Activated CD8-positive, alpha-beta T cell treated with anti-CD3 and anti-CD28 coated beads, Interleukin-2, amount 10 ng/mL, durations not matched to agents 7 days and 5 days (primary cell): ENCODE data around the gene SHOX. TPM values are rescaled to one million over a fixed set of nuclear protein-coding genes. Genes with fewer than 3 reads are reported as not detected.

ENCODE experiments used
- ATAC-seq: fragments of 150-1000 bp; cut with Tn5 transposase; one replicate; pipeline ENCODE4 v1.10.0; 2021; ENCODE audit warnings: moderate library complexity
- CTCF ChIA-PET: fragments of 350-600 bp; sonication (Branson Sonifier 250); formaldehyde crosslinking; loops from one replicate; lab custom pipeline; 2021; ENCODE audit warnings: antibody characterized with exemption; lab: Charles Lee
- POLR2A ChIA-PET: fragments of 350-600 bp; sonication (Branson Sonifier 250); formaldehyde crosslinking; loops from one replicate; lab custom pipeline; 2021; ENCODE audit warnings: antibody characterized with exemption; lab: Charles Lee
- DNase-seq: peaks from one replicate; pipeline ENCODE4 v3.0.0-alpha.2; 2020
- H3K27ac Mint-ChIP-seq: one replicate; pipeline ENCODE4 v1.8.0; 2021; ENCODE audit warnings: mild to moderate bottlenecking, mixed read lengths
- H3K27me3 Mint-ChIP-seq: one replicate; pipeline ENCODE4 v1.8.0; 2021; ENCODE audit warnings: low read depth, mixed read lengths
- H3K36me3 Mint-ChIP-seq: one replicate; pipeline ENCODE4 v1.8.0; 2021; ENCODE audit warnings: low read depth, mixed read lengths
- H3K4me1 Mint-ChIP-seq: one replicate; pipeline ENCODE4 v1.8.0; 2021; ENCODE audit warnings: low read depth, mixed read lengths
- H3K4me3 Mint-ChIP-seq: one replicate; pipeline ENCODE4 v1.8.0; 2021; ENCODE audit warnings: mild to moderate bottlenecking, mixed read lengths
- H3K9me3 Mint-ChIP-seq: one replicate; pipeline ENCODE4 v1.8.0; 2022; ENCODE audit warnings: mixed read lengths; ENCODE audit not compliant: insufficient read depth
- total RNA-seq, 2 experiments: library from RNA; stranded (reverse); gene quantifications; one replicate each; pipeline ENCODE4 v1.2.3, GENCODE V29; 2021

Gene SHOX
- total RNA-seq, 2 experiments from 2014 or later, result not detected

DNA sequence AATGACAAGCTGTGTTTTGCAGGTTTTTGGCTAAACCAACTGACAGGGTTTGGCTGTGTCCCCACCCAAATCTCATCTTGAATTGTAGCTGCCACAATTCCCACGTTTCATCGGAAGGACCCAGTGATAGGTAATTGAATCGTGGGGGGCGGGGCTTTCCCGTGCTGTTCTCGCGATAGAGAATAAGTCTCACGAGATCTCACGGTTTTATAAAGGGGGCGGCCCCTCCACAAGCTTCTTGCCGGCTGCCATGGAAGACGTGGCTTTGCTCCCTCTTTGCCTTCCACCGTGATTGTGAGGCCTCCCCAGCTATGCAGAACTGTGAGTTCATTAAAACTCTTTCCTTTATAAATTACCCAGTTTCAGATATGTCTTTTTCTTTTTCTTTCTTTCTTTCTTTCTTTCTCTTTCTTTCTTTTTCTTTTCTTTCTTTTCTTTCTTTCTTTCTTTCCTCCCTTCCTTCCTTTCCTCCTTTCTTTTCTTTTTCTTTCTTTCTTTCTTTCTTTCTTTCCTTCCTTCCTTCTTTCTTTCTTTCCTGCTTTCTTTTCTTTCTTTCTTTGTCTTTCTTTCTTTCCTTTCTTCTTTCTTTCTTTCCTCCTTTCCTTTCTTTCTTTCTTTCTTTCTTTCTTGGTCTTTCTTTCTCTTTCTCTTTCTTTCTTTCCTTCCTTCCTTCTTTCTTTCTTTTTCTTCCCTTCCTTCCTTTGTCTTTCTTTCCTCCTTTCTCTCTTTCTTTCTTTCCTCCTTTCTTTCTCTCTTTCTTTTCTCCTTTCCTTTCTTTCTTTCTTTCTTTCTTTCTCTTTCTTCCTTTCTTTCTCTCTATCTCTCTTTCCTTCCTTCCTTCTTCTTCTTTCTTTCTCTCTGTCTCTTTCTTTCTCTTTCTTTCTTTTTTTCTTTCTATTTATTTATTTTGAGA is 54.8 kb downstream of the SHOX start:
- ATAC-seq (no peak), DNase-seq (no peak)
- H3K4me1 Mint-ChIP-seq, result no peaks in the 10 kb centered on the region
- no peak overlapping the region for H3K4me3 Mint-ChIP-seq
- POLR2A ChIA-PET, result no interaction called here
- peaks cover 6% of the 10 kb centered on the region for H3K9me3 Mint-ChIP-seq
- CTCF ChIA-PET, result no interaction called here
- no peaks in the 10 kb centered on the region for H3K27me3 Mint-ChIP-seq
- no peaks in the 10 kb centered on the region for H3K36me3 Mint-ChIP-seq
- H3K27ac Mint-ChIP-seq, result no peak overlapping the region

DNA sequence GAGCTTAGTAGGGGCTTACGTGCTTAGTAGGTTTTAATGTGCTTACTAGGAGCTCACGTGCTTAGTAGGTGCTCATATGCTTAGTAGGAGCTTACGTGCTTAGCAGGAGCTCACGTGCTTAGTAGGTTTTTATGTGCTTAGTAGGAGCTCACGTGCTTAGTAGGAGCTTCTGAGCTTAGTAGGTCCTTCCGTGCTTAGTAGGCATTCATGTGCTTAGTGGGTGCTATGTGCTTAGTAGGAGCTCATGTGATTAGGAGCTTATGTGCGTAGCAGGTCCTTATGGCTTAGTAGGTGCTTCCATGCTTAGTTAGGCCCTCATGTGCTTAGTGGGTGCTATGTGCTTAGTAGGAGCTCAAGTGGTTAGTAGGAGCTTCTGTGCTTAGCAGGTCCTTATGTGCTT is 59.4 kb downstream of the SHOX start:
- Mint-ChIP-seq H3K4me1 (no peaks in the 10 kb centered on the region), H3K36me3 (no peaks in the 10 kb centered on the region), H3K4me3 (no peak overlapping the region), H3K27me3 (no peaks in the 10 kb centered on the region), H3K9me3 (peaks cover 11% of the 10 kb centered on the region), H3K27ac (no peak overlapping the region)
- ATAC-seq (no peak), DNase-seq (no peak)
- CTCF ChIA-PET, result no interaction called here
- POLR2A ChIA-PET, result no interaction called here

DNA sequence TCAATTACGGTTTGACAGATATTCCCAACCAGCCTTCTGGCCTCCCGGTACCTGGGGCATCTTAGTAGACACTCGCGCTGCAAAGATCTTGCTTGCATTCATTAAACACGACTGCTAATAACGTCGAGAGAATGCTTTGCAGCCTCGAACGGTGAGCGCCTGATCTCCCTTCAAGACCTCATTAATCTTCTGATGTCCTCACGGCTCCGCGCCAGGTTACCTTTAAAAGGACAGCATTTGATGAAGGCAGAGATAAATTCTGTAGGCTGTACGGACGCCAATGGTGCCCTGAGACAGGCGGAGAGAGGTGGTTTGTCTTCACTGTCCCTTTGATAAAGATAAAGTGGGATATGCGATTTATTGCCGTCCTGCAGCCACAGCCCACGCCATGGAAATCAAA is 64.2 kb downstream of the SHOX start:
- no peak for ATAC-seq
- no peaks in the 10 kb centered on the region for H3K27me3 Mint-ChIP-seq
- H3K4me1 Mint-ChIP-seq, result peaks cover 3% of the 10 kb centered on the region
- peaks cover 5% of the 10 kb centered on the region for H3K9me3 Mint-ChIP-seq
- peaks cover 2% of the 10 kb centered on the region for H3K36me3 Mint-ChIP-seq
- no peak overlapping the region for H3K27ac Mint-ChIP-seq
- ChIA-PET CTCF (no interaction called here), POLR2A (no interaction called here)
- no peak overlapping the region for H3K4me3 Mint-ChIP-seq
- DNase-seq, result no peak

DNA sequence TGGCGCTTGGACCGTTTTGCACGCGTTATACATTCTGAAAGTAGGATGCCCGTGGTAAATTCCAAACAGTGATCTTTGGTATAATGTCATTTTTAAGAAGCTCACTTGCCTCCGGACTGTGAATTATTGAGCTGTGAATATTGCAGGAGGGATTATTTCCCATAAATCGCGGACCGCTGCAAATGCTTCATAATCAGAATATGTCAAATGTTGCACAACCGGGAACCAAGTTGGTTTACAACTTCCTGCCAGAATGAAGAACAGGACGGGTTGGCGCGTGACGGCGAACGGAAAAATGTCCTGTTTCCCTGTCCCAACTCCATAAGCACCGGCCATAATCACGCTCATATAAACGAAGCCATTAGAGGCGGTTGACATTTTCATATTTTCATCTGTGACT is 67.6 kb downstream of the SHOX start:
- ChIA-PET POLR2A (no interaction called here), CTCF (no interaction called here)
- Mint-ChIP-seq H3K27ac (no peak overlapping the region), H3K27me3 (no peaks in the 10 kb centered on the region), H3K4me3 (no peak overlapping the region), H3K4me1 (peaks cover 3% of the 10 kb centered on the region), H3K36me3 (peaks cover 2% of the 10 kb centered on the region), H3K9me3 (peaks cover 5% of the 10 kb centered on the region)
- DNase-seq (no peak), ATAC-seq (no peak)

DNA sequence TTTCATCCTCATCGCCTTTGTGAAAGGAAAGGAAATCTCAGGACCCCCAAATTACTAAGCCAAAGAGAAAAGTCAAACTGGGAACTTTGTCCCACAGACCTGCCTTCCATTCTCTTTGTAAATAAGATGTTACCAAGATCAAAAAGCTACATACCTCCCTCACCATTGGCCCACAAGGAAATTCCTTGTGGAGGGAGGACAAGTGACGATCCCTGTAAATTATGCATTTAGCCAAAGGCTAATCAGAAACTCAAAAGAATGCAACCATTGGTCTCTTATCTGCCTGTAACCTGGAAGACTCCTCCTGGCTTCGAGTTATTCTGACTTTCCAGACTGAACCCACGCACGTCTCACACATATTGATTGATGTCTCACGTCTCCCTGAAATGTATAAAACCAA is 70.3 kb downstream of the SHOX start:
- DNase-seq (no peak), ATAC-seq (no peak)
- Mint-ChIP-seq H3K36me3 (peaks cover 2% of the 10 kb centered on the region), H3K27ac (no peak overlapping the region), H3K27me3 (no peaks in the 10 kb centered on the region), H3K9me3 (no peaks in the 10 kb centered on the region), H3K4me1 (peaks cover 3% of the 10 kb centered on the region), H3K4me3 (no peak overlapping the region)
- ChIA-PET CTCF (no interaction called here), POLR2A (no interaction called here)

DNA sequence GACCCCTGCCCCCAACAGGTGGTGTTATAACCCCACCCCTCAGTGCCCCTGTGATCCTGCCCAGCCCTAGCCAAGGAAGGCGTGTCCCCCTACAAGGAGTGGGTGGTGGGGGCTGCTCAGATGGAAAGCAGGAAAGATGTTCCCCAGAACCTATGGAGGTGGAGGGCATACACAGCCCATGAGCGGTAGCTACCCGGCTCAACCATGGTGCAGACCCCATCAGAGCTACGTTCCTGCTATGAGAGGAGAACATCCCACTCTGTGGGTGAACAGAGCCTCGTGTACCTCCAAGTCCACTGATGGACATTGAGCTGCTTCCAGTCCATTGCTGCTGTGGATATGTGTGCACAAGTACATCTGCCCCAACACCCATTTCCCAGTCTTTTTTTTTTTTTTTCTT is 71.1 kb downstream of the SHOX start:
- Mint-ChIP-seq H3K27me3 (no peaks in the 10 kb centered on the region), H3K27ac (no peak overlapping the region), H3K4me1 (peaks cover 3% of the 10 kb centered on the region), H3K4me3 (no peak overlapping the region), H3K9me3 (no peaks in the 10 kb centered on the region), H3K36me3 (peaks cover 2% of the 10 kb centered on the region)
- DNase-seq, result no peak
- POLR2A ChIA-PET, result no interaction called here
- ATAC-seq, result no peak
- CTCF ChIA-PET, result no interaction called here

DNA sequence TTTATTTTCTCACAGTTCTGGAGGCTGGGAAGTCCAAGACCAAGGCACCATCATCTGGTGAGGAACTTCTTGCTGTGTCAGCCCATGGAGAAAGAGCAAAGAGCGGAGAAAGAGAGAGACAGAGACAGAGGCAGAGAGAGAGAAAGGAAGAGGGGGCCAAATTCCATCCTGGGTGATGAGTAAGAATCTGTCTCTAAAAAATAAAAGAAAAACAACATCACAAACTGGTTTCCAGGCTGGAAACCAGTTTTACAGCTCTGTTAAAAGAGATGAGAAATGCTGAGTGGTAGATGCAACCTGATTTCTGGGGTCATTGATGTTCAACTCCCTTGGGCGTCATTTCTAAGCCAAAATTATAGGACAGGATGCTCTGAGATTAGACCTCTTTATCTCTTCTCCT is 72.9 kb downstream of the SHOX start:
- no peaks in the 10 kb centered on the region for H3K4me1 Mint-ChIP-seq

DNA sequence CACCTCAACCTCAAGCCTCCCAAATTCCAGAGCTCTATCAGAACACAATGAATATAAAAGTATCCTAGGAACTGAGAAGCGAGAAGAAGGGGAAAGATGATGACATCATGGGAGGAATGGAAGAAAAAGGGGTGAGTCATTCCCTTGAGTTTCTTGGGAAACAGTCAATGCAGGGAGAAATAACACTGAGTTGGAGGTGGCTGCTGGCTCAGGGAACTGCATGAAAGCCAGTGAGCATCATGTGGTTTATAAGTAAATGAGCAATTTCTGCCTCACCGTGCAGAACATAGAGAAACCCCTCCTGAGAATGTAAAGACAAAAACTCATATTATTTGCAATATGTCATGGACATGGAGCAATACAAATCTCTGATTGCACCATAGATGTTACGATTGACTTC is 73.3 kb downstream of the SHOX start:
- H3K27ac Mint-ChIP-seq, result no peak overlapping the region
- DNase-seq (no peak), ATAC-seq (no peak)
- H3K4me3 Mint-ChIP-seq, result no peak overlapping the region
- ChIA-PET CTCF (no interaction called here), POLR2A (no interaction called here)
- H3K36me3 Mint-ChIP-seq, result no peaks in the 10 kb centered on the region
- no peaks in the 10 kb centered on the region for H3K27me3 Mint-ChIP-seq
- peaks cover 7% of the 10 kb centered on the region for H3K9me3 Mint-ChIP-seq
- H3K4me1 Mint-ChIP-seq, result no peaks in the 10 kb centered on the region

More for the DNA sequence above, 72.9 kb downstream of the SHOX start:
- ATAC-seq (no peak), DNase-seq (no peak)
- H3K9me3 Mint-ChIP-seq, result peaks cover 7% of the 10 kb centered on the region
- no peak overlapping the region for H3K4me3 Mint-ChIP-seq
- no peaks in the 10 kb centered on the region for H3K27me3 Mint-ChIP-seq
- no peak overlapping the region for H3K27ac Mint-ChIP-seq
- CTCF ChIA-PET, result no interaction called here
- POLR2A ChIA-PET, result no interaction called here
- no peaks in the 10 kb centered on the region for H3K36me3 Mint-ChIP-seq

Other genes with a start within 250 kb of the SHOX start
- gene PPP2R3B, start 243.9 kb upstream of the SHOX start, total RNA-seq, result 10 to 100 TPM; 41.8 to 44.6 TPM